ENCODE measurements around the gene NOXA1. TPM values are rescaled to one million over a fixed set of nuclear protein-coding genes. Genes with fewer than 3 reads are reported as not detected.

NOXA1 gene, protein sequence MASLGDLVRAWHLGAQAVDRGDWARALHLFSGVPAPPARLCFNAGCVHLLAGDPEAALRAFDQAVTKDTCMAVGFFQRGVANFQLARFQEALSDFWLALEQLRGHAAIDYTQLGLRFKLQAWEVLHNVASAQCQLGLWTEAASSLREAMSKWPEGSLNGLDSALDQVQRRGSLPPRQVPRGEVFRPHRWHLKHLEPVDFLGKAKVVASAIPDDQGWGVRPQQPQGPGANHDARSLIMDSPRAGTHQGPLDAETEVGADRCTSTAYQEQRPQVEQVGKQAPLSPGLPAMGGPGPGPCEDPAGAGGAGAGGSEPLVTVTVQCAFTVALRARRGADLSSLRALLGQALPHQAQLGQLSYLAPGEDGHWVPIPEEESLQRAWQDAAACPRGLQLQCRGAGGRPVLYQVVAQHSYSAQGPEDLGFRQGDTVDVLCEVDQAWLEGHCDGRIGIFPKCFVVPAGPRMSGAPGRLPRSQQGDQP
- 0.26 TPM in 1 of 2 replicates, not detected in the other for total RNA-seq

GRCh38 chr9:137422604-137423513 is at the start of gene NOXA1, which contains the start of gene EXD3:
TSS of gene NOXA1 (plus strand) at chr9:137423393. CDS start at chr9:137423530, 137 bp downstream.
TSS of gene EXD3 (minus strand) at chr9:137423162. CDS start at chr9:137395357, 27,805 bp downstream.

DNA sequence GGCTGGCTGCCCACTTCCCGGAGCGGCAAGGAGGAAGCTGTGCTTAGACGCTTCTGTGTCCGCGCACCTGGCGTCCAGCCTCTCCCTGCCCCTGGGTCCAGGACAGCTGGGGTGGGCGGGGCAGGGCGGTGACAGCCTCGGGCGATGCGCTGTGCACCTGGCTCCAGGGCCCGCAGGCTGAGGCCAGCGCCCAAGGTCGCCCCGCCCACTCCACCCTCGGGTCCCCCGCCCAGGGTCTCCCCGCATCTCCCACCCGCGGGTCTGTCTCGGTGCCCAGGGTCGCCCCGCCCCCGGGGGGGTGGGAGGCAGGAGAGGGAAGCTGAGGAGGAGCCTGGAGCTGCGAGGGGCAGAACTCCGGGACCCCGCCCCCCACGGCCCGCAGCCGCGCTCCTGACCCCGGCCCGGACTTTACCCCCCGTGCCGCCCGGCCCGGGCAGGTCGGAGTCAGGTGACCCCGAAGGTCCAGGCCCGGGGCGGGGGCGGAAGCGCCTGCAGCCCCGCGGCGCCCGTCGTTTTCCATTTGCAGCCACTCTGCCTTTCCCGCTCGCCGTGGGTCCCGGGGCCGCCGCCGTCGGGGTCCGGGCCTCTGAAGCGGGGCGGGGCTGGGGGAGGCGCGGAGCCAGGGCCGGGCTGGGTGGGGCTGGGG is 18.2 kb downstream of the NOXA1 start, which contains the start of gene ENTPD8:
ENTPD8 (minus strand) TSS at position 69 of the 646 bp plus-strand sequence. CDS start 3,072 bp downstream, outside the sequence.

DNA sequence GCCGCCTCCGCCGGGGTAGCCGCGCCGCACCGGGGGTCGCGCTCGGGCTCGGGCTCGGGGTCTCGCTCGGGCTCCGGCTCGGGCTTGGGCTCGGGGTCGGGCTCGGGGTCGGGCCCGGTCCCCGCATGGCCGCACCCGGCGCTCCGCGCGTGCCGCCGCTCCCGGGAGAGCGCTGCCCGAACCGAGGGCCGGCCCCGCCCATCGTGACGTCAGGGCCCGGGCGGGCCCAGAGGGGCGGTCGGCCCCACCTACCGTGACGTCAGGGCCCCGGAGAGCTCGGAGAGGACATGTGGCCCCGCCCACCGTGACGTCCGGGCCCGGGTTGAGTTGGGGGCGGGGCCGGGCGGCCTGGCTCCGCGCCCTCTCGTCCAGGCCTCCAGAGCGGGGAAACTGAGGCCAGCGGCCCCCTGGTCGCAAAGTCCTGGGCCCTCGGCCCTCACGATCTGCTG is 36.0 kb downstream of the NOXA1 start, which contains the start of gene NSMF:
NSMF (minus strand) TSS at position 183 of the 449 bp plus-strand sequence. CDS start 232 bp downstream, outside the sequence.

Other genes with a start within 250 kb of the NOXA1 start
- 7.8 and 20.0 TPM in 2 replicates for gene ANAPC2, start 234.8 kb upstream of the NOXA1 start, total RNA-seq
- 61.1 and 99.0 TPM in 2 replicates for gene SSNA1, start 234.7 kb upstream of the NOXA1 start, total RNA-seq
- gene TPRN, start 222.7 kb upstream of the NOXA1 start, total RNA-seq, result 7.8 and 12.2 TPM in 2 replicates
- gene TMEM203, start 217.7 kb upstream of the NOXA1 start, total RNA-seq, result 45.5 and 57.0 TPM in 2 replicates
- gene NDOR1, start 217.7 kb upstream of the NOXA1 start, total RNA-seq, result 8.3 and 15.6 TPM in 2 replicates
- gene RNF208, start 201.2 kb upstream of the NOXA1 start, total RNA-seq, result 0.13 and 6.3 TPM in 2 replicates
- gene CYSRT1, start 198.2 kb upstream of the NOXA1 start, total RNA-seq, result under 0.01 and 1.9 TPM in 2 replicates
- not detected in 2 replicates for gene RNF224, start 195.9 kb upstream of the NOXA1 start, total RNA-seq
- gene SLC34A3, start 192.5 kb upstream of the NOXA1 start, total RNA-seq, result not detected in 2 replicates
- 224 and 626 TPM in 2 replicates for gene TUBB4B, start 182.1 kb upstream of the NOXA1 start, total RNA-seq
- gene STPG3, start 172.1 kb upstream of the NOXA1 start, total RNA-seq, result not detected in 2 replicates
- gene NELFB, start 168.1 kb upstream of the NOXA1 start, total RNA-seq, result 49.1 and 60.2 TPM in 2 replicates
- gene TOR4A, start 145.7 kb upstream of the NOXA1 start, total RNA-seq, result 38.1 and 52.4 TPM in 2 replicates
- gene NRARP, start 121.1 kb upstream of the NOXA1 start, total RNA-seq, result 0.78 and 1.8 TPM in 2 replicates
- gene EXD3, start 231 bp upstream of the NOXA1 start, total RNA-seq, result 4.8 and 9.7 TPM in 2 replicates
- gene ENTPD8, start 18.0 kb downstream of the NOXA1 start, total RNA-seq, result not detected in 2 replicates
- gene NSMF, start 35.9 kb downstream of the NOXA1 start, total RNA-seq, result 27.4 and 49.7 TPM in 2 replicates
- 0.13 and 0.32 TPM in 2 replicates for gene PNPLA7, start 127.0 kb downstream of the NOXA1 start, total RNA-seq
- 50.5 and 100 TPM in 2 replicates for gene MRPL41, start 128.5 kb downstream of the NOXA1 start, total RNA-seq
- 23.2 and 23.4 TPM in 2 replicates for gene DPH7, start 155.5 kb downstream of the NOXA1 start, total RNA-seq
- gene ZMYND19, start 167.1 kb downstream of the NOXA1 start, total RNA-seq, result 16.9 and 19.4 TPM in 2 replicates
- gene ARRDC1, start 182.3 kb downstream of the NOXA1 start, total RNA-seq, result 16.2 and 25.2 TPM in 2 replicates
- gene EHMT1, start 195.6 kb downstream of the NOXA1 start, total RNA-seq, result 44.8 and 45.5 TPM in 2 replicates